ENCODE results near the gene CACNA2D2. TPM values are rescaled to one million over a fixed set of nuclear protein-coding genes. Genes with fewer than 3 reads are reported as not detected.

The CACNA2D2 gene
- total and polyA plus RNA-seq, 2 of the 8 experiments (the other 6 are each of a cell fraction or from before 2014, with no cell fraction given) = 14.1 to 25.0 TPM

- TF ChIP-seq, protein P1, sequence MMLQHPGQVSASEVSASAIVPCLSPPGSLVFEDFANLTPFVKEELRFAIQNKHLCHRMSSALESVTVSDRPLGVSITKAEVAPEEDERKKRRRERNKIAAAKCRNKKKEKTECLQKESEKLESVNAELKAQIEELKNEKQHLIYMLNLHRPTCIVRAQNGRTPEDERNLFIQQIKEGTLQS (IDR thresholded peaks at IDR 0.05; ENCODE audit: insufficient read depth, low read depth, low read length) = peak; percentile 58; the same call in 1 of the 2 replicates
- peak; percentile 27; the same call in 1 of the 2 replicates for TF ChIP-seq TBP (IDR thresholded peaks at IDR 0.05; ENCODE audit: low read depth, low read length)
- peak; percentile 44 for TF ChIP-seq SAP30 (IDR thresholded peaks at IDR 0.05; ENCODE audit: insufficient read depth, insufficient replicate concordance, low read length)
- peak; percentile 78 for TF ChIP-seq NRF1 (IDR thresholded peaks at IDR 0.05; ENCODE audit: low read depth, low read length)
- no peak for TF ChIP-seq SIRT6 (IDR thresholded peaks at IDR 0.05; ENCODE audit: low read length)
- TF ChIP-seq GABPA (IDR thresholded peaks at IDR 0.05; ENCODE audit: borderline replicate concordance, insufficient read depth, low read length) = peak; percentile 70; the same call in 1 of the 2 replicates
- TF ChIP-seq ASH2L (IDR thresholded peaks at IDR 0.05; ENCODE audit: low read length) = peak; percentile 63
- TF ChIP-seq CHD2 (IDR thresholded peaks at IDR 0.05; ENCODE audit: low read length) = peak; percentile 68
- TF ChIP-seq E2F6 (IDR thresholded peaks at IDR 0.05) = 0 out of 2 replicates have a peak, but pooled peaks have one; percentile 49
- TF ChIP-seq KDM4A (IDR thresholded peaks at IDR 0.05; ENCODE audit: low read depth, low read length, severe bottlenecking) = peak; percentile 63
- peak; percentile 42; the same call in 1 of the 2 replicates for TF ChIP-seq POLR2AphosphoS5 (IDR thresholded peaks at IDR 0.05; ENCODE audit: low read depth, low read length)
- TF ChIP-seq SRF (IDR thresholded peaks at IDR 0.05; ENCODE audit: low read depth, low read length) = no peak
- TF ChIP-seq SP4 (IDR thresholded peaks at IDR 0.05; ENCODE audit: low read length) = peak; percentile 80; the same call in 1 of the 2 replicates
Observed at GRCh38 chr3:50358911-50359759, 144.3 kb downstream of the CACNA2D2 start, which contains the start of gene TMEM115 (continued).

Measured in H1 (cell line).